ENCODE data around the gene CCR5. TPM values are rescaled to one million over a fixed set of nuclear protein-coding genes. Genes with fewer than 3 reads are reported as not detected.

Gene CCR5
- total RNA-seq, 1 experiment from 2014 or later = not detected

GRCh38 chr3:46344476-46344875, 26.3 kb upstream of the CCR5 start:
- TF ChIP-seq EZH2 (IDR thresholded peaks at IDR 0.05; ENCODE audit: low read length, unreplicated experiment) = no peak
- TF ChIP-seq EZH2phosphoT487 (IDR thresholded peaks at IDR 0.05; ENCODE audit: borderline replicate concordance, low read length) = no peak
- no peak for TF ChIP-seq CTCF (conservative IDR thresholded peaks at IDR 0.05; ENCODE audit: low read depth, low read length)
- intact Hi-C loops (cut with micrococcal nuclease) = no loop called here
- Histone ChIP-seq H3K27ac (ENCODE audit: low read length) (no peak overlapping the region), H3K9me3 (ENCODE audit: low read length) (0 out of 2 replicates have a peak, but pooled peaks cover 5% of the 10 kb centered on the region), H4K20me1 (ENCODE audit: low read length) (no peaks in the 10 kb centered on the region), H3K27me3 (ENCODE audit: low read length) (no peaks in the 10 kb centered on the region), H3F3A (ENCODE audit: low read length, unreplicated experiment) (no peaks in the 10 kb centered on the region), H3K4me1 (ENCODE audit: insufficient read depth, low read length) (no peaks in the 10 kb centered on the region), H3K4me2 (ENCODE audit: low read length) (no peak overlapping the region), H3K4me3 (ENCODE audit: low read length) (no peak overlapping the region), H3K9me2 (replicated peaks; ENCODE audit: low read length) (no peaks in the 10 kb centered on the region), H3K36me3 (ENCODE audit: low read depth, low read length) (no peaks in the 10 kb centered on the region), H3K9ac (ENCODE audit: low read length) (no peak overlapping the region), H2AFZ (ENCODE audit: low read length) (no peak overlapping the region), H3K79me2 (ENCODE audit: low read length) (no peaks in the 10 kb centered on the region)
- no TSS peak for BruUV-seq (replicated peaks)
- ChIA-PET CTCF (no interaction called here), POLR2A (ENCODE audit: unreplicated experiment) (no interaction called here)
- ATAC-seq = no peak
- DNase-seq = no peak

GRCh38 chr3:46348823-46349482, 21.8 kb upstream of the CCR5 start:
- no peak overlapping the region for H3K27ac ChIP-seq (ENCODE audit: low read length)
- no TSS peak for BruUV-seq (replicated peaks)
- ATAC-seq = no peak
- no peak overlapping the region for H3K9ac ChIP-seq (ENCODE audit: low read length)
- intact Hi-C loops (cut with micrococcal nuclease) = no loop called here
- H3K27me3 ChIP-seq (ENCODE audit: low read length) = 0 out of 2 replicates have a peak, but pooled peaks cover under 1% of the 10 kb centered on the region
- H4K20me1 ChIP-seq (ENCODE audit: low read length) = no peaks in the 10 kb centered on the region
- no peak for DNase-seq
- H3K36me3 ChIP-seq (ENCODE audit: low read depth, low read length) = no peaks in the 10 kb centered on the region
- H3K4me2 ChIP-seq (ENCODE audit: low read length) = no peak overlapping the region
- TF ChIP-seq EZH2 (IDR thresholded peaks at IDR 0.05; ENCODE audit: low read length, unreplicated experiment) (no peak), EZH2phosphoT487 (IDR thresholded peaks at IDR 0.05; ENCODE audit: borderline replicate concordance, low read length) (no peak), CTCF (conservative IDR thresholded peaks at IDR 0.05; ENCODE audit: low read depth, low read length) (no peak)
- no peak overlapping the region for H3K4me3 ChIP-seq (ENCODE audit: low read length)
- no peak overlapping the region for H2AFZ ChIP-seq (ENCODE audit: low read length)
- no peaks in the 10 kb centered on the region for H3F3A ChIP-seq (ENCODE audit: low read length, unreplicated experiment)
- POLR2A ChIA-PET (ENCODE audit: unreplicated experiment) = no interaction called here
- no peaks in the 10 kb centered on the region for H3K79me2 ChIP-seq (ENCODE audit: low read length)
- H3K9me2 ChIP-seq (replicated peaks; ENCODE audit: low read length) = no peaks in the 10 kb centered on the region
- CTCF ChIA-PET = no interaction called here
- H3K9me3 ChIP-seq (ENCODE audit: low read length) = no peaks in the 10 kb centered on the region
- no peaks in the 10 kb centered on the region for H3K4me1 ChIP-seq (ENCODE audit: insufficient read depth, low read length)

GRCh38 chr3:46349484-46350261, 21.1 kb upstream of the CCR5 start:
- ATAC-seq (no peak), DNase-seq (no peak)
- Histone ChIP-seq H3K27ac (ENCODE audit: low read length) (no peak overlapping the region), H2AFZ (ENCODE audit: low read length) (no peak overlapping the region), H3K27me3 (ENCODE audit: low read length) (0 out of 2 replicates have a peak, but pooled peaks cover 5% of the 10 kb centered on the region), H3K79me2 (ENCODE audit: low read length) (no peaks in the 10 kb centered on the region), H3K36me3 (ENCODE audit: low read depth, low read length) (no peaks in the 10 kb centered on the region), H3K4me3 (ENCODE audit: low read length) (no peak overlapping the region), H3K9me2 (replicated peaks; ENCODE audit: low read length) (no peaks in the 10 kb centered on the region), H3K4me2 (ENCODE audit: low read length) (no peak overlapping the region), H3K9me3 (ENCODE audit: low read length) (no peaks in the 10 kb centered on the region), H4K20me1 (ENCODE audit: low read length) (no peaks in the 10 kb centered on the region), H3K9ac (ENCODE audit: low read length) (no peak overlapping the region), H3K4me1 (ENCODE audit: insufficient read depth, low read length) (no peaks in the 10 kb centered on the region), H3F3A (ENCODE audit: low read length, unreplicated experiment) (no peaks in the 10 kb centered on the region)
- ChIA-PET CTCF (no interaction called here), POLR2A (ENCODE audit: unreplicated experiment) (no interaction called here)
- TF ChIP-seq EZH2 (IDR thresholded peaks at IDR 0.05; ENCODE audit: low read length, unreplicated experiment) (no peak), EZH2phosphoT487 (IDR thresholded peaks at IDR 0.05; ENCODE audit: borderline replicate concordance, low read length) (no peak), CTCF (conservative IDR thresholded peaks at IDR 0.05; ENCODE audit: low read depth, low read length) (no peak)
- no TSS peak for BruUV-seq (replicated peaks)
- intact Hi-C loops (cut with micrococcal nuclease) = no loop called here
